Effector memory CD8-positive, alpha-beta T cell (primary cell): Measurements from ENCODE around the gene KCNAB1.

Experiments used
- ATAC-seq: fragments of 150-1000 bp; cut with Tn5 transposase; replicated peaks from 2 replicates; pipeline ENCODE4 v1.10.0; 2021; ENCODE audit warnings: mild to moderate bottlenecking, moderate library complexity
- DNase-seq, 3 experiments: peaks; one replicate each; pipeline ENCODE4 v3.0.0; 2021
- H3K27ac Mint-ChIP-seq, 2 donors: one replicate each; pipeline ENCODE4 v1.8.0; 2022; ENCODE audit warnings: mild to moderate bottlenecking in 2 of 2, mixed read lengths in 2 of 2, moderate library complexity in 2 of 2
- H3K27me3 Mint-ChIP-seq, 2 donors: one replicate each; pipeline ENCODE4 v1.8.0; 2022; ENCODE audit warnings: mixed read lengths in 2 of 2
- H3K36me3 Mint-ChIP-seq: one replicate; pipeline ENCODE4 v1.8.0; 2022; ENCODE audit warnings: mild to moderate bottlenecking, moderate library complexity, mixed read lengths; ENCODE audit not compliant: insufficient read depth
- H3K4me1 Mint-ChIP-seq, 2 donors: one replicate each; pipeline ENCODE4 v1.8.0; 2022; ENCODE audit warnings: low read depth in 2 of 2, mixed read lengths in 2 of 2
- H3K4me3 Mint-ChIP-seq, 2 donors: one replicate each; pipeline ENCODE4 v1.8.0; 2022; ENCODE audit warnings: mild to moderate bottlenecking in 2 of 2, mixed read lengths in 2 of 2, moderate library complexity in 2 of 2
- H3K9me3 Mint-ChIP-seq, 2 donors: one replicate each; pipeline ENCODE4 v1.8.0; 2022; ENCODE audit warnings: mixed read lengths in 2 of 2

Gene KCNAB1

DNA sequence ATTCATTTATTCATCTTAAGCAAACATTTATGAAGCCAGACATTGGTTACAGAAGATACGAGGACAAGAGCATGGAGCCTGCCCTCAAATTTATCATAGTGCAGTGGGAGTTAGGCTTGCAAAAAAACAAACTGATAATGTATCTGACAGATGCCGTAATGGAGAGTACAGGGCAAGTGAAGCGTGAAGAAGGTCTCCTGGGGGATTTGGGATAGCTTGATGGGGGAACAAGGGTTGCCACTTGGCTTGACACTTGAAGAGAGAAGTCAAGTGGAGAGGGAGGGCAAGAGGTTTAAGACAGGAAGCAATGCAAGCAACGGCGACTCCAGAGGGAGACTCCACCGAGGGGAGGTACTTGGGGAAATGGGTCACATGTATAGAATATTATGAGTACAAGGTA is 305.3 kb downstream of the KCNAB1 start:
- H3K36me3 Mint-ChIP-seq: no peaks in the 10 kb centered on the region
- peaks cover 0 to 9% of the 10 kb centered on the region in 2 donors for H3K27me3 Mint-ChIP-seq
- no peak overlapping the region for H3K4me3 Mint-ChIP-seq
- no peaks in the 10 kb centered on the region for H3K4me1 Mint-ChIP-seq
- H3K27ac Mint-ChIP-seq: no peak overlapping the region
- DNase-seq (no peak), ATAC-seq (no peak)
- no peaks in the 10 kb centered on the region for H3K9me3 Mint-ChIP-seq

DNA sequence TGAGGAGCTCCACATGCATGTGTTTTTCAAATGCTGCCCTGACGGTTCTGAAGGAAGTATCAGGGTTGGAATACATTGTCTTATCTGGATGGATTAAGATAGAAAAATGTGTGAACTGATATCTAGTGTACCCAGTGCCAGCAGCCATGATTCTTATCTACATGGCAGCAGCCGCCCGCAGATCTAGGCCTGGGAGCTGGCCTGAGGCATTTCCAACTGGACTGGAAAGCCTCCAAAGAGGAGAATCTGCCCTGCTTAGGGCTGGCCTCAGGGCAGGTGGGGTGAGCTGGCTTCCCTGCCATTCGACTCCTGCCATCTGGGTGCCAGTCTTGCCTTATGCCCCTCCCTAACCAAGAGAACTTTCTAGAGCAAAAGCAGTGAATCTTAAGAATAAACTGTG is 308.7 kb downstream of the KCNAB1 start:
- Mint-ChIP-seq H3K36me3 (no peaks in the 10 kb centered on the region), H3K4me1 (no peaks in the 10 kb centered on the region), H3K4me3 (no peak overlapping the region), H3K27ac (no peak overlapping the region), H3K9me3 (no peaks in the 10 kb centered on the region), H3K27me3 (peaks cover 11 to 25% of the 10 kb centered on the region in 2 donors)
- ATAC-seq (no peak), DNase-seq (no peak)

DNA sequence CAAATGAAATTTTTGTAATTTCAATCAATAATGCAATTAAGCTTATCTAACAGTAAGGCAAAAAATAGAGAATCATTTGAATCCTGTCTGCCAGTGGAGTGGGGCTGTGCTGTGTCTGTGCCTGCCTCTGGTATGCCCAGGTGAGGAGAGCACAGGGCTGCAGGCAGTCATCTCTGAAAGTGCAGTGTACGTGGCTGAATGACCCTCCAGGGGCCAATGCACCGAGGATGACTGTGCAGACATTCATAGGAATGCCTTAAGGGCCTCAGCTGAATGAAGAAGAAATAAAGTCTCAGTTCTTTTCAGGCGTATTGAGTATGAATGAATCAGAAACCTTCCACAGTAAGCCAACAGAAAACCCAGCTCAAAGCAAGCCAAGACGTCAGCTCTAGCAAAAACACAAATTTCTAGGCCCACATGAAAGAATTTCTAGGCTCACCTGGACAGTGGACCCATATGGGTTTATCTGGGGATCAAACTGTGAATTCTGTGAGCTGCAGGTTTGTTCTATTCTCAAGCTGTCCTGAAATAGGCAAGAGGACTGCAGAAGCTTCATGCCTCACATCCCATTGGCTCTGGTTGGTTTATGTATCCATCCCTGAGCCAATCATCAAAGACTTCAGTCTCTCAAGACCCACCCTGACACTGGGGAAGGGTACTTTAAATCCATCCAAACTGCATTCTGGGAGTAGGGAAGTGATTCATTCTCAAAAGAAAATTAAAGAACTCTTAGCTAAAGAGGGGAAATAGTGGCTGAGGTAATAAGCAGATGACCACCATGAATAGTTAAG is 311.2 kb downstream of the KCNAB1 start:
- DNase-seq (no peak), ATAC-seq (no peak)
- Mint-ChIP-seq H3K4me1 (peaks cover 0 to 2% of the 10 kb centered on the region in 2 donors), H3K36me3 (no peaks in the 10 kb centered on the region), H3K27ac (no peak overlapping the region), H3K27me3 (peaks cover 12 to 17% of the 10 kb centered on the region in 2 donors), H3K4me3 (no peak overlapping the region), H3K9me3 (no peaks in the 10 kb centered on the region)

DNA sequence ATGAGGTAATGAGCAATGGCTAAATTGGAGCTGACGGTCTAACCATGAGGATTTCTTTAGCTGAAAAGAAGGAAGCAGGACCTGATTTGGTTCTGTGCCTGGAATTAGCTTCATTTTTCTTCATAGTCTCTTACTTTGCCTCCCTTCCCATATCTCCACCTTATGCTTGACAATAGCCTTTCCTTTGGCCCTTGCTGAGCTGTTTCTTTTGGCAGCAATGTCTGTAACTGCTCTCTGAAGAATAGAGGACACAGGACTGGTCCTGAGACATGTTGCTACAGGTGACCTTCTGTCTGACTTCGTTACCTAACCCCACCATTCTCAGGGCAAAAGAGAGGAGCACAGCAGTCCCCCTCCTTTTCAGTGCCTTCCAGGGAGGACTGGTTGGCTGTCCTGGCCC is 312.2 kb downstream of the KCNAB1 start:
- Mint-ChIP-seq H3K36me3 (no peaks in the 10 kb centered on the region), H3K4me1 (peaks cover 0 to 2% of the 10 kb centered on the region in 2 donors), H3K27ac (no peak overlapping the region), H3K9me3 (no peaks in the 10 kb centered on the region), H3K27me3 (peaks cover 17 to 19% of the 10 kb centered on the region in 2 donors), H3K4me3 (no peak overlapping the region)
- DNase-seq (no peak), ATAC-seq (no peak)

DNA sequence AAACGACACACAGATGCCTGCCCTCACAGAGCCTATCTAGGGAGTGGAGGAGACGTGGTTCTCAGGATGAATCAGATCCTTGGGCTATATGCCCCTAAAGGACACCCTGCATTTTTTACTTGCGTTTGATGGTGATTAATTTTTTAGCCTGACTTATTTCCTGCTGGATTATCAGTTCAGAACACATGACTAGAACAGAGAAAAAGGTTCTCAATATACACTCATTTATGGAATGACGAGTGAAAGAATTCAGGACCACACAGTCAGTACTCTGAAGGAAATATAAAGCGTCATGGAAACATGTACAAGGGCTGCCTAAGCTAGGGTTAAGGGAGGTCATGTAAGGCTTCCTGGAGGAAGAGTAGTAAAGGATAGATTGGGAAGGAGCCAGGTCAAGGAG is 312.8 kb downstream of the KCNAB1 start:
- Mint-ChIP-seq H3K4me1 (peaks cover 0 to 2% of the 10 kb centered on the region in 2 donors), H3K27me3 (peaks cover 22 to 24% of the 10 kb centered on the region in 2 donors), H3K27ac (no peak overlapping the region), H3K9me3 (no peaks in the 10 kb centered on the region), H3K36me3 (no peaks in the 10 kb centered on the region), H3K4me3 (no peak overlapping the region)
- DNase-seq: no peak
- ATAC-seq: no peak

DNA sequence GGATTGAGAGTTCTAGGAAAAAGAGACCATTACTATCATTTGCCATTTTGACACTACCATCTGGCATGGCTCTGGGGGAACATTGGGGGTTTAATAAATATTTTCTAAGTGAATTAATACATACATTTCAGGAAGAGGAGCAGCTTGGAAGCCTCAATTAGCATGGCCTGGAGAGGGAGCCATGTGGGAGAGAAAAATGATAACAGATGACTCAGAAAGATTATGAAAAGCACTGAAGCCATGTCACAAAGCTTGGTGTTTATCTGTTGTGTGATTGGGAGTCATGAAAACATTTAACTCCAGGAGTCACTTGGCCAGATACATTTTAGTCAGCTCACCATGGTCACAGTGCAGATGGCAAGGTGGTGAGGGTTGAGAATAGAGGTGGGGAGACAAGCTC is 313.5 kb downstream of the KCNAB1 start:
- no peak for DNase-seq
- H3K36me3 Mint-ChIP-seq: no peaks in the 10 kb centered on the region
- ATAC-seq: no peak
- peaks cover 0 to 2% of the 10 kb centered on the region in 2 donors for H3K4me1 Mint-ChIP-seq
- no peaks in the 10 kb centered on the region for H3K9me3 Mint-ChIP-seq
- peaks cover 22 to 25% of the 10 kb centered on the region in 2 donors for H3K27me3 Mint-ChIP-seq
- H3K27ac Mint-ChIP-seq: no peak overlapping the region
- H3K4me3 Mint-ChIP-seq: no peak overlapping the region

DNA sequence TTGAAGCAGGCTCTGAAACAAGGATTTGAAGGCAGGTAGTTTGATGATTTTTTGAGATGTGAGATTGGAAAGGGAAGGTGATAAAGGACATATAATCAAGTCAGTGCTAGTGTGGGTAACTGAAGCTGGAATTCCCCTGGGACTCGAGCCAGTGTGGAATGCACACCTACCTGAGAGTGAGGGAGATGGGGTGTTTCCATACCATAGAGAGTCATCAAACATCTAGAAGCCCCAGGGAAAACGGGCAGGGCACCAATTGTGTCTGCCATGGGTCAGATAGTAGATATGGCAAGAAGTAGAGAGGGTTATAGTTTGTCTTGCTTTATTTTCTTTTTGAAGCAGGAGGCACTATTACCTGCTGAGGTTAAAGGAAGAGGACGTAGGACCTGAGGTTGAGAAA is 314.5 kb downstream of the KCNAB1 start:
- peaks cover 30 to 32% of the 10 kb centered on the region in 2 donors for H3K27me3 Mint-ChIP-seq
- peak; percentile 17 for ATAC-seq
- peaks cover 0 to 2% of the 10 kb centered on the region in 2 donors for H3K4me1 Mint-ChIP-seq
- H3K9me3 Mint-ChIP-seq: no peaks in the 10 kb centered on the region
- no peak for DNase-seq
- H3K4me3 Mint-ChIP-seq: no peak overlapping the region
- H3K27ac Mint-ChIP-seq: no peak overlapping the region
- H3K36me3 Mint-ChIP-seq: no peaks in the 10 kb centered on the region

DNA sequence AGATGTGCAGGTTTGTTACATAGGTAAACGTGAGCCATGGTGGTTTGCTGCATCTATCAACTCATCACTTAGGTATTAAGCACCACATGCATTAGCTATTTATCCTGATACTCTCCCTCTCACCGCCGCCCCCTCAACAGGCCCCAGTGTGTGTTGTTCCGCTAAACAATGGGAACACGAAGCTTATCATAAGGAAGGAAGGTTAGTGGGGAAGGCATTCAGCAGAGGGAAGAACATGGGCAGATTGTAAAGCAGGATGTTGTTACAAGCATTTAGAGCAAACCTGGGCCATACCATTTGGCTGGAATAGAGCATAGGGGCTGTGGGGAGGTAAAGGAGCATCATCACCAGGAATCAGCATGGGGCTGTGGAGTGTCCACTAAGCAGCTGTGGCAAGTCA is 322.7 kb downstream of the KCNAB1 start:
- Mint-ChIP-seq H3K27me3 (peaks cover 30 to 44% of the 10 kb centered on the region in 2 donors), H3K36me3 (no peaks in the 10 kb centered on the region), H3K27ac (no peak overlapping the region), H3K9me3 (no peaks in the 10 kb centered on the region), H3K4me3 (no peak overlapping the region), H3K4me1 (no peaks in the 10 kb centered on the region)
- DNase-seq (no peak), ATAC-seq (no peak)

DNA sequence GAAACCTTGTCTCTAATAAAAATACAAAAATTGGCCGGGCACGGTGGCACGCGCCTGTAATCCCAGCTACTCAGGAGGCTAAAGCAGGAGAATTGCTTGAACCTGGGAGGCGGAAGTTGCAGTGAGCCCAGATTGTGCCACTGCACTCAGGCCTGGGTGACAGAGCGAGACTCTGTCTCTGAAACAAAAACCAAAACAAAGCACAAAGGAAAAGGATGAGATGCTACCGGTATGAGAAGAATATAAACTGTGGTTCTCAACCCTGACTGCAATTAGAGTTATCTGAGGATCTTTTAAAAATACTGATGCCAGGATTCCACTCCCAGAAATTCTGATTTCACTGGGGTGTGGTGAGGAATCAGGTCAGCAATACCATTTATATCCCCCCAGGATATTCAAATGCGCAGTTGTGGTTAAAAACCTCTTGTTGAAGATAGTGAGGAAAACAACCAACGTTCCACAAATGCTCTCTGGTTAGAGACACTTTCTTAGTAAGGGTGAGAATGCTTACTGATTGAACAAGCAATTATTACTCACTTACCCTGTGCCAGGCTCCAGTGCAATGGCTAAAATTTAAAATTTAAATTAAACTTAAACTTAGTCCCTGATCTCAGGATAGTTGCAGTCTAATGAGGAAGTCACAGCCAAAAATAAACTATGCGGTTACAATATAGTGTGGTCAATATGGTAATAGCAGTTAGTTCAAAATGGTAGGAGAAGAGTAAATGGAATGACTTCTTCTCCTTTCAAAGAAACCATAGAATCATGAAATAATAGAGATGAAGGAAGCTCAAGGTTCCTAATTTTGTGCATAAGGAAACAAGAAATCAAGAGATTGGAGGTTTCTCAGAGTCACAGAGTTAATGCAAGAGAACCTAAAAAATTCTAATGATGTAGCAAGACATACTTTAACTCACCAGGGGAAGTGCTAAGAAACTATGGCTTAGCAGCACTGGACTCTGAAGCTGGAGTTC is 325.0 kb downstream of the KCNAB1 start:
- Mint-ChIP-seq H3K4me3 (no peak overlapping the region), H3K4me1 (no peaks in the 10 kb centered on the region), H3K27me3 (peaks cover 19 to 34% of the 10 kb centered on the region in 2 donors), H3K9me3 (no peaks in the 10 kb centered on the region), H3K36me3 (no peaks in the 10 kb centered on the region), H3K27ac (no peak overlapping the region)
- ATAC-seq (no peak), DNase-seq (no peak)

DNA sequence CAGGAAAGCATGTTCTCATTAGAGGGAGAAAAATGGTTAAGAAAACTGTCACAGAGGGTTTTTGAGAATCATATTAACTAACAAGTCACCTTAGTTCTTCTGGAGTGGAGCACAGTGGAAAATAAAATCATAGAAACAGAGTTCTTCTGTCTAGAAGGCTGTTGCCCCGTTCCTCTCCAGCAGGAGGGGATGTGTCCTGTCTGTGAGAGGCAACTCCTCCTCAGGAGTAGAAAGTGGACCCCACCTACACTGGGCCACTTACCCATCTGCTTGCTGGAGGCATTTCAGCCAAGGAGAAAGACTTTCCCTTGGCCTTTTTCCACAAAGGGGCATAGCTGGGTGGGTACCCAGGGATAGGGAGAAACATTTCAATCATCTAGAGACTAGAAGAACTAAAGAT is 327.9 kb downstream of the KCNAB1 start:
- H3K4me1 Mint-ChIP-seq: no peaks in the 10 kb centered on the region
- no peak overlapping the region for H3K27ac Mint-ChIP-seq
- ATAC-seq (peak; percentile 77), DNase-seq (peak; percentile 12 to 34 (median 16))
- H3K27me3 Mint-ChIP-seq: peaks cover 24 to 32% of the 10 kb centered on the region in 2 donors
- H3K9me3 Mint-ChIP-seq: no peaks in the 10 kb centered on the region
- H3K4me3 Mint-ChIP-seq: no peak overlapping the region
- H3K36me3 Mint-ChIP-seq: no peaks in the 10 kb centered on the region

DNA sequence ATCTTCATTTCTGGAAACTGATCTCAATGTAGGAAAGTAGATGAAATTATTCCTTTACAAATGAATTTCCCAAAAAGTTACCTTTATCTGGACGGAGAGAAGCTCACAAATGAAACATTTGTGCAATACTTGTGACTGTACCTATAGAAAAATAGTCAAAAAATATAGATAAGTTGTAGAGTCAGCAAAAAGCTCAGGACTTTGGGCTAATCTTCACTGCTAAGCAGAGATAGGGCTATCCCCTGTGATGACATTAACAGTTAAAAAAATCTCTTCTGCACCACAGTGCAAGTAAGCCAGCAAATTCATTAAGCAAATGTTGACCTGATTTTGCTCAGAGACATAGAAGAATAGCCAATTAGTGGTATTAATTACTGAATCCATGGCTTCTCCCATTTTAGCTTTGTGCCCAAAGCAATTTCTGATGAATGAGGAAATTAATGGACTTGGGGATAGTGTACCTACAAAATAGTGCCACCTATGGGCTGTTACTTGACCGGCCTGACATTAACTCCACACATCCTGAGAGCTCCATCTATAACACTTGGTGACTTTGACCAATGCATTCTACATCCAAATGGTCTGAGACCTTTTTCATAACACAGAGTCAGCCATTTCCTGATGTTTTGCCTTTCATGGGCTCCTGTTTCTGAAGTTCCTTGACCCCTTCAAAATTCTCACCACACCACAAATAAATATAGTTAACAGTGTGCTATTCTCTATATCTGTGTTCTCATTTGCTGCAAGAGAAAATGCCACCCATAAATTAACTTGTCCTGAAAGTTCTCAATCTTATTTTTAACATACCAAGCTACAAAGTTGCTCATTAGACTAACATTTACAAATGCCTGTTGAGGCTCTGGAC is 329.6 kb downstream of the KCNAB1 start:
- ATAC-seq: no peak
- DNase-seq: no peak
- Mint-ChIP-seq H3K4me1 (no peaks in the 10 kb centered on the region), H3K36me3 (no peaks in the 10 kb centered on the region), H3K9me3 (no peaks in the 10 kb centered on the region), H3K27ac (no peak overlapping the region), H3K4me3 (no peak overlapping the region), H3K27me3 (peaks cover 24 to 32% of the 10 kb centered on the region in 2 donors)

DNA sequence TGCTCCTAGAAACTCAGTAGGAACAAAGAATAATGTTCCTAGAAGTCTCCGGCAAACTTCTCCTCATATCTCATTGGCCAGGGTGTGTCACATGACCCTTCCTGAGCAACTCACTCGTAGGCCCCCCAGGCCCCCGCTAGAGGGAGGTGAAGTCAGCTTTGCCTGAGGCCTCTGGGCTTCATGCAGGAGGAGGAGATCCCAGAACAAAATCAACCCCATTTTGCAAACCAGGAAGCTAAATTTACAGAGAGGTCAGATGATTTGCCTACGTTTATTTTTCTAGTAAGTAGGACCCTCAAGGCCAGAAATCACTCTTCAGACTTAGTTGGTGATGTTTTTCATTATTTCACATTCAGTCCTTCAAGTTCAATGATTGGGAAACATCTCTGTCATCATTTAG is 335.5 kb downstream of the KCNAB1 start:
- no peak for ATAC-seq
- Mint-ChIP-seq H3K27me3 (peaks cover 18 to 22% of the 10 kb centered on the region in 2 donors), H3K9me3 (no peaks in the 10 kb centered on the region), H3K36me3 (no peaks in the 10 kb centered on the region), H3K27ac (no peak overlapping the region), H3K4me3 (no peak overlapping the region), H3K4me1 (no peaks in the 10 kb centered on the region)
- no peak for DNase-seq

DNA sequence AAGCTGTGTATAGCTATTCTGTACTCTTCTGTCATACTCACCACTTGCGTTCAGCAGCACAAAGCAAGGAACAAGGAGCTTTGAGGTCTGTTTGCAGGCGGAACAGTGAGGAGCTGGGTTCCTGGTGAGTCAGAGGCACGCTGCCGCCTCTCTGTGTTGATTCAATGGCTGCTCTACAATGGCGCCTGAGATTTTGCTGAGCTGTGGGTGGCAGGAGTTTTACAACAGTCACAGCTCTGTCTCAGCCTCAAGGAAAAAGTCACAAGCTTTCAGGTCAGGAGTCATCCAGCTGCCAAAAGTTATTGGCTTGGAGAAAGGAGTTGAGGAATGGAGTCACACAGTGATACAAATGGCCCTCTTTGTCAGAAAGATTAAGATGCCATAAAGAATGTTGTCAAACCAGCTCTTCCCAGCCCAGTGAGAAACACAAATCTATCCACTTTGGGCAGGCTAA is 336.4 kb downstream of the KCNAB1 start:
- no peaks in the 10 kb centered on the region for H3K9me3 Mint-ChIP-seq
- H3K36me3 Mint-ChIP-seq: no peaks in the 10 kb centered on the region
- ATAC-seq (no peak), DNase-seq (no peak)
- H3K4me3 Mint-ChIP-seq: no peak overlapping the region
- peaks cover 19 to 20% of the 10 kb centered on the region in 2 donors for H3K27me3 Mint-ChIP-seq
- H3K4me1 Mint-ChIP-seq: no peaks in the 10 kb centered on the region
- no peak overlapping the region for H3K27ac Mint-ChIP-seq
